Effector memory CD4-positive, alpha-beta T cell (primary cell): Measurements from ENCODE around the gene KIAA1328.
"Not testable (repeated sequence)": the region's sequence is repeated elsewhere in the genome, so short reads cannot be mapped to it uniquely, and the experiment has no call there.

Experiments
- DNase-seq, 3 donors: peaks; one replicate each; pipeline ENCODE4 v3.0.0-alpha.2; 2020
- H3K27ac ChIP-seq: 2 replicates; pipeline ENCODE4 v1.7.0; 2013; ENCODE audit warnings: mild to moderate bottlenecking, low read length, moderate library complexity; ENCODE audit not compliant: insufficient read depth, poor library complexity, severe bottlenecking
- H3K27me3 ChIP-seq: replicated peaks from 2 replicates; pipeline ENCODE4 v1.7.0; 2013; ENCODE audit warnings: mild to moderate bottlenecking, low read length; ENCODE audit not compliant: insufficient read depth, control insufficient read depth, poor library complexity, severe bottlenecking
- H3K36me3 ChIP-seq: 2 replicates; pipeline ENCODE4 v1.7.0; 2013; ENCODE audit warnings: mild to moderate bottlenecking, low read length, moderate library complexity; ENCODE audit not compliant: control insufficient read depth, insufficient read depth
- H3K4me1 ChIP-seq: 2 replicates; pipeline ENCODE4 v1.7.0; 2013; ENCODE audit warnings: low read length, mild to moderate bottlenecking; ENCODE audit not compliant: control insufficient read depth, insufficient read depth, poor library complexity, severe bottlenecking
- H3K4me3 ChIP-seq: 2 replicates; pipeline ENCODE4 v1.7.0; 2013; ENCODE audit warnings: low read length, low read depth, mild to moderate bottlenecking; ENCODE audit not compliant: insufficient read depth, poor library complexity, severe bottlenecking
- H3K9me3 ChIP-seq: 2 replicates; pipeline ENCODE4 v1.7.0; 2013; ENCODE audit warnings: mild to moderate bottlenecking, low read length, moderate library complexity; ENCODE audit not compliant: control insufficient read depth

Gene KIAA1328

GRCh38 chr18:36871801-36872200 is 42.9 kb downstream of the KIAA1328 start:
- Histone ChIP-seq H3K4me3 (no peak overlapping the region), H3K27ac (no peak overlapping the region), H3K36me3 (no peaks in the 10 kb centered on the region), H3K4me1 (no peaks in the 10 kb centered on the region), H3K27me3 (no peaks in the 10 kb centered on the region), H3K9me3 (no peaks in the 10 kb centered on the region)
- DNase-seq = no peak

GRCh38 chr18:36872329-36872728 is 43.4 kb downstream of the KIAA1328 start:
- DNase-seq = no peak
- H3K27ac ChIP-seq = no peak overlapping the region
- no peaks in the 10 kb centered on the region for H3K36me3 ChIP-seq
- H3K4me1 ChIP-seq = no peaks in the 10 kb centered on the region
- H3K9me3 ChIP-seq = no peaks in the 10 kb centered on the region
- no peaks in the 10 kb centered on the region for H3K27me3 ChIP-seq
- H3K4me3 ChIP-seq = no peak overlapping the region

- H3K4me3 ChIP-seq, H3K9me3 ChIP-seq, H3K27me3 ChIP-seq, H3K4me1 ChIP-seq, H3K27ac ChIP-seq, H3K36me3 ChIP-seq, DNase-seq: not testable (repeated sequence)
Measured at GRCh38 chr18:36873826-36874225, 44.9 kb downstream of the KIAA1328 start.

GRCh38 chr18:36879796-36880195 is 50.9 kb downstream of the KIAA1328 start:
- not testable (repeated sequence) for H3K27me3 ChIP-seq

GRCh38 chr18:36885981-36886380 is 57.1 kb downstream of the KIAA1328 start:
- Histone ChIP-seq H3K27ac (no peak overlapping the region), H3K9me3 (no peaks in the 10 kb centered on the region), H3K36me3 (no peaks in the 10 kb centered on the region), H3K27me3 (no peaks in the 10 kb centered on the region), H3K4me1 (no peaks in the 10 kb centered on the region), H3K4me3 (no peak overlapping the region)
- no peak for DNase-seq

More at GRCh38 chr18:36879796-36880195, 50.9 kb downstream of the KIAA1328 start:
- not testable (repeated sequence) for H3K36me3 ChIP-seq, H3K9me3 ChIP-seq, H3K4me3 ChIP-seq, H3K4me1 ChIP-seq, DNase-seq, H3K27ac ChIP-seq

- H3K36me3 ChIP-seq = no peaks in the 10 kb centered on the region
- no peaks in the 10 kb centered on the region for H3K27me3 ChIP-seq
- H3K4me3 ChIP-seq = no peak overlapping the region
- no peaks in the 10 kb centered on the region for H3K9me3 ChIP-seq
- H3K27ac ChIP-seq = no peak overlapping the region
- no peak for DNase-seq
- no peaks in the 10 kb centered on the region for H3K4me1 ChIP-seq
Measured at GRCh38 chr18:36887114-36887513, 58.2 kb downstream of the KIAA1328 start.

GRCh38 chr18:36887864-36888263 is 58.9 kb downstream of the KIAA1328 start:
- Histone ChIP-seq H3K36me3 (no peaks in the 10 kb centered on the region), H3K9me3 (no peaks in the 10 kb centered on the region), H3K27me3 (no peaks in the 10 kb centered on the region), H3K4me3 (no peak overlapping the region), H3K4me1 (no peaks in the 10 kb centered on the region), H3K27ac (no peak overlapping the region)
- DNase-seq = no peak

GRCh38 chr18:36888778-36889177 is 59.9 kb downstream of the KIAA1328 start:
- DNase-seq = no peak
- H3K4me1 ChIP-seq = no peaks in the 10 kb centered on the region
- no peaks in the 10 kb centered on the region for H3K9me3 ChIP-seq
- H3K27me3 ChIP-seq = no peaks in the 10 kb centered on the region
- no peak overlapping the region for H3K27ac ChIP-seq
- no peak overlapping the region for H3K4me3 ChIP-seq
- H3K36me3 ChIP-seq = no peaks in the 10 kb centered on the region

GRCh38 chr18:36889321-36889720 is 60.4 kb downstream of the KIAA1328 start:
- Histone ChIP-seq H3K36me3 (no peaks in the 10 kb centered on the region), H3K27ac (no peak overlapping the region), H3K27me3 (no peaks in the 10 kb centered on the region), H3K4me1 (no peaks in the 10 kb centered on the region), H3K9me3 (no peaks in the 10 kb centered on the region), H3K4me3 (no peak overlapping the region)
- no peak for DNase-seq

GRCh38 chr18:36889742-36890141 is 60.8 kb downstream of the KIAA1328 start:
- no peaks in the 10 kb centered on the region for H3K36me3 ChIP-seq
- H3K4me1 ChIP-seq = no peaks in the 10 kb centered on the region
- no peak for DNase-seq
- H3K9me3 ChIP-seq = no peaks in the 10 kb centered on the region
- no peak overlapping the region for H3K4me3 ChIP-seq
- H3K27me3 ChIP-seq = no peaks in the 10 kb centered on the region
- H3K27ac ChIP-seq = no peak overlapping the region

GRCh38 chr18:36890598-36890997 is 61.7 kb downstream of the KIAA1328 start:
- Histone ChIP-seq H3K4me1 (no peaks in the 10 kb centered on the region), H3K9me3 (no peaks in the 10 kb centered on the region), H3K4me3 (no peak overlapping the region), H3K27me3 (no peaks in the 10 kb centered on the region), H3K36me3 (no peaks in the 10 kb centered on the region), H3K27ac (no peak overlapping the region)
- no peak for DNase-seq
